GM12878 (cell line): Measurements from ENCODE around the gene SNW1. TPM values are rescaled to one million over a fixed set of nuclear protein-coding genes. Genes with fewer than 3 reads are reported as not detected.

ENCODE experiments used
- BCL3 ChIP-seq: IDR thresholded peaks from 2 replicates; pipeline ENCODE4 v1.6.1; 2011; ENCODE audit warnings: borderline replicate concordance, low read depth, mild to moderate bottlenecking, moderate library complexity, low read length; ENCODE audit not compliant: insufficient read depth, poor library complexity, severe bottlenecking
- CBFB ChIP-seq: IDR thresholded peaks from 2 replicates; pipeline ENCODE4 v1.6.1; 2016; ENCODE audit warnings: antibody characterized with exemption, low read depth
- CBX3 ChIP-seq: fragments of 200-600 bp; sonication (generic); IDR thresholded peaks from 2 replicates; pipeline ENCODE4 v1.6.1; 2016; ENCODE audit warnings: low read depth, borderline replicate concordance
- E2F4 ChIP-seq: IDR thresholded peaks from 2 replicates; pipeline ENCODE4 v1.6.1; 2012; ENCODE audit warnings: low read depth, low read length, improper control_type of control experiment
- E4F1 ChIP-seq: fragments of 450-650 bp; IDR thresholded peaks from 2 replicates; pipeline ENCODE4 v1.6.1; 2018; ENCODE audit warnings: borderline replicate concordance, mild to moderate bottlenecking; ENCODE audit not compliant: partially characterized antibody
- EGR1 ChIP-seq, 2 experiments: IDR thresholded peaks; 1 replicate in 1 of 2; 2 replicates in 1 of 2; pipeline ENCODE4 v1.6.1; 2011 to 2012; ENCODE audit warnings: low read depth in 2 of 2, low read length in 2 of 2, borderline replicate concordance in 1 of 2, mild to moderate bottlenecking in 1 of 2, moderate library complexity in 1 of 2
- EP300 ChIP-seq, 2 experiments: fragments of 150-350 bp in 1 of 2; IDR thresholded peaks; 2 replicates each; pipeline ENCODE4 v1.6.1; 2011 to 2012; ENCODE audit warnings: low read depth in 2 of 2, low read length in 2 of 2, borderline replicate concordance in 1 of 2, improper control_type of control experiment in 1 of 2, inconsistent platforms in 1 of 2; ENCODE audit not compliant: control insufficient read depth in 1 of 2
- GABPA ChIP-seq: IDR thresholded peaks from 2 replicates; pipeline ENCODE4 v1.6.1; 2014; ENCODE audit warnings: antibody characterized with exemption, low read depth, mild to moderate bottlenecking, inconsistent platforms
- HCFC1 ChIP-seq: fragments of 150-350 bp; IDR thresholded peaks from 2 replicates; pipeline ENCODE4 v1.6.1; 2014; ENCODE audit warnings: low read length
- HDAC6 ChIP-seq: fragments of 200-600 bp; sonication (generic); IDR thresholded peaks from one replicate; pipeline ENCODE4 v1.8.0; 2017; ENCODE audit warnings: antibody characterized with exemption; ENCODE audit not compliant: unreplicated experiment
- NFYA ChIP-seq: IDR thresholded peaks from 2 replicates; pipeline ENCODE4 v1.6.1; 2011; ENCODE audit warnings: low read depth, mild to moderate bottlenecking, low read length, improper control_type of control experiment, borderline replicate concordance
- NKRF ChIP-seq: fragments of 450-650 bp; conservative IDR thresholded peaks from 2 replicates; pipeline ENCODE4 v1.6.1; 2017; ENCODE audit warnings: mild to moderate bottlenecking, moderate library complexity
- NRF1 ChIP-seq: conservative IDR thresholded peaks from 2 replicates; pipeline ENCODE4 v1.6.1; 2011; ENCODE audit warnings: mild to moderate bottlenecking, low read depth, low read length, improper control_type of control experiment
- PML ChIP-seq: IDR thresholded peaks from 2 replicates; pipeline ENCODE4 v1.6.1; 2012; ENCODE audit warnings: low read length, inconsistent platforms
- RAD21 ChIP-seq: IDR thresholded peaks from 2 replicates; pipeline ENCODE4 v1.6.1; 2011; ENCODE audit warnings: mild to moderate bottlenecking, low read depth, low read length, moderate library complexity; ENCODE audit not compliant: insufficient read depth
- RELA ChIP-seq: fragments of 450-650 bp; IDR thresholded peaks from 2 replicates; pipeline ENCODE4 v1.8.0; 2014; ENCODE audit warnings: borderline replicate concordance; ENCODE audit not compliant: partially characterized antibody
- SMAD1 ChIP-seq: fragments of 450-650 bp; IDR thresholded peaks from 2 replicates; pipeline ENCODE4 v1.6.1; 2018; ENCODE audit warnings: mild to moderate bottlenecking, low read depth; ENCODE audit not compliant: partially characterized antibody
- SMAD5 ChIP-seq: IDR thresholded peaks from 2 replicates; pipeline ENCODE4 v1.6.1; 2016; ENCODE audit warnings: antibody characterized with exemption, low read depth
- STAT1 ChIP-seq: fragments of 450-650 bp; conservative IDR thresholded peaks from 2 replicates; pipeline ENCODE4 v1.6.1; 2014; ENCODE audit warnings: antibody characterized with exemption, mild to moderate bottlenecking
- TAF1 ChIP-seq: IDR thresholded peaks from 2 replicates; pipeline ENCODE4 v1.6.1; 2011; ENCODE audit warnings: mild to moderate bottlenecking, low read depth, low read length, borderline replicate concordance
- USF2 ChIP-seq: IDR thresholded peaks from 2 replicates; pipeline ENCODE4 v1.6.1; 2011; ENCODE audit warnings: low read depth, low read length, improper control_type of control experiment, borderline replicate concordance
- polyA plus RNA-seq, 11 experiments: library from polyadenylated mRNA; depleted of rRNA in 4 of 11; unstranded in 6 of 11; stranded (reverse) in 5 of 11; fragments of >200 nt; fragmentation: Nextera tagmentation in 4 of 11; fragmentation: Illumina TruSeq in 1 of 11; extraction: Ambion mirVana in 4 of 11; extraction: Trizol in 1 of 11; gene quantifications; 1 replicate in 1 of 11; 2 replicates in 10 of 11; pipeline versions ENCODE4 v1.2.1 to v1.2.3, GENCODE V29; 2011 to 2016; ENCODE audit warnings: inconsistent platforms in 2 of 11, missing spikeins in 2 of 11, low read depth in 1 of 11
- total RNA-seq, 4 experiments: library from RNA; depleted of rRNA in 3 of 4; stranded (reverse); fragments of >200 nt in 3 of 4; fragmentation: Illumina TruSeq in 1 of 4; extraction: Trizol in 1 of 4; gene quantifications; 2 replicates each; pipeline versions ENCODE4 v1.2.1 to v1.2.3, GENCODE V29; 2013 to 2021

SNW1 gene
- total and polyA plus RNA-seq, 10 of the 15 experiments (the other 5 are each of a cell fraction or from before 2014, with no cell fraction given), result 56.6 to 109 (median 75.7) TPM

GRCh38 chr14:77760381-77761204, at the start of gene SNW1 (continued):
- TF ChIP-seq E4F1 (no peak), HDAC6 (no peak), CBFB (peak; percentile 70; the same call in 1 of the 2 replicates), RAD21 (no peak), EGR1 (IDR thresholded peaks at IDR 0.05; ENCODE audit: borderline replicate concordance in 1 of 2, low read depth in 2 of 2, low read length in 2 of 2) (no peak), BCL3 (no peak), NFYA (no peak), EP300 (IDR thresholded peaks at IDR 0.05; ENCODE audit: borderline replicate concordance in 1 of 2, control insufficient read depth in 1 of 2, low read depth in 2 of 2, low read length in 2 of 2) (no peak), NKRF (peak; percentile 69), USF2 (no peak), RELA (no peak), HCFC1 (no peak), GABPA (peak; percentile 85), TAF1 (peak; percentile 39; the same call in 1 of the 2 replicates), E2F4 (no peak), NRF1 (peak; percentile 46), STAT1 (no peak), SMAD1 (no peak), PML (no peak; the same call in 1 of the 2 replicates), CBX3 (no peak), SMAD5 (0 out of 2 replicates have a peak, but pooled peaks have one; percentile 42)
